Measurements from ENCODE around the gene ITGA2B. TPM values are rescaled to one million over a fixed set of nuclear protein-coding genes. Genes with fewer than 3 reads are reported as not detected.

ITGA2B gene
- total RNA-seq, 4 donors from 2014 or later: 1.5 to 3.0 (median 2.8) TPM

GRCh38 chr17:44351961-44352827 lies 37.3 kb downstream of the ITGA2B start:
- Histone ChIP-seq H3K36me3 (peaks cover 0 to 53% (median 4%) of the 10 kb centered on the region in 3 donors), H3K4me1 (peaks cover 0 to 4% (median 2%) of the 10 kb centered on the region in 4 donors), H3K27ac (no peak overlapping the region), H3K9me3 (no peaks in the 10 kb centered on the region), H3K4me3 (no peak overlapping the region), H3K27me3 (no peaks in the 10 kb centered on the region)
- WGBS, 2 donors: 80 to 82% methylated on average over 19 to 32 of the region's 36 CpGs
- TF ChIP-seq EP300 (IDR thresholded peaks at IDR 0.05) (no peak), POLR2A (IDR thresholded peaks at IDR 0.05) (no peak), CTCF (IDR thresholded peaks at IDR 0.05) (no peak)
- DNase-seq (ENCODE audit: low spot score in 2 of 2): no peak

GRCh38 chr17:44351464-44351863 lies 38.0 kb downstream of the ITGA2B start:
- TF ChIP-seq POLR2A (IDR thresholded peaks at IDR 0.05) (no peak), CTCF (IDR thresholded peaks at IDR 0.05) (no peak), EP300 (IDR thresholded peaks at IDR 0.05) (no peak)
- no peaks in the 10 kb centered on the region for H3K27me3 ChIP-seq
- no peak overlapping the region for H3K4me3 ChIP-seq
- peaks cover 0 to 9% (median 3%) of the 10 kb centered on the region in 4 donors for H3K4me1 ChIP-seq
- 91 to 92% methylated on average over 5 to 8 of the region's 8 CpGs for WGBS, 2 donors
- H3K36me3 ChIP-seq: peaks cover 0 to 53% (median 4%) of the 10 kb centered on the region in 3 donors
- no peak for DNase-seq (ENCODE audit: low spot score in 2 of 2)
- no peak overlapping the region for H3K27ac ChIP-seq
- no peaks in the 10 kb centered on the region for H3K9me3 ChIP-seq

GRCh38 chr17:44350733-44351226 lies 38.7 kb downstream of the ITGA2B start:
- Histone ChIP-seq H3K27ac (no peak overlapping the region), H3K36me3 (peaks cover 0 to 53% (median 4%) of the 10 kb centered on the region in 3 donors), H3K9me3 (no peaks in the 10 kb centered on the region), H3K27me3 (no peaks in the 10 kb centered on the region), H3K4me1 (peaks cover 0 to 16% (median 3%) of the 10 kb centered on the region in 4 donors), H3K4me3 (no peak overlapping the region)
- TF ChIP-seq CTCF (IDR thresholded peaks at IDR 0.05) (peak; percentile 66 to 76 (median 67)), EP300 (IDR thresholded peaks at IDR 0.05) (no peak)
- WGBS, 2 donors: 66 to 78% methylated on average over 4 to 6 of the region's 6 CpGs
- peak in 1 of 2 donors; percentile 52 for DNase-seq (ENCODE audit: low spot score in 2 of 2)

GRCh38 chr17:44349553-44350070 lies 39.8 kb downstream of the ITGA2B start:
- Histone ChIP-seq H3K9me3 (no peaks in the 10 kb centered on the region), H3K27ac (no peak overlapping the region), H3K4me1 (peaks cover 0 to 19% (median 4%) of the 10 kb centered on the region in 4 donors), H3K27me3 (no peaks in the 10 kb centered on the region), H3K4me3 (no peak overlapping the region), H3K36me3 (peaks cover 0 to 53% (median 4%) of the 10 kb centered on the region in 3 donors)
- TF ChIP-seq EP300 (IDR thresholded peaks at IDR 0.05): no peak
- WGBS, 2 donors: 77 to 81% methylated on average over 7 to 9 of the region's 12 CpGs
- no peak for DNase-seq (ENCODE audit: low spot score in 2 of 2)

GRCh38 chr17:44348988-44349364 lies 40.5 kb downstream of the ITGA2B start:
- TF ChIP-seq EP300 (IDR thresholded peaks at IDR 0.05) (no peak), CTCF (IDR thresholded peaks at IDR 0.05) (no peak), POLR2A (IDR thresholded peaks at IDR 0.05) (no peak)
- Histone ChIP-seq H3K4me1 (peaks cover 0 to 25% (median 6%) of the 10 kb centered on the region in 4 donors), H3K4me3 (no peak overlapping the region), H3K27me3 (no peaks in the 10 kb centered on the region), H3K9me3 (no peaks in the 10 kb centered on the region), H3K27ac (no peak overlapping the region), H3K36me3 (peaks cover 0 to 53% (median 4%) of the 10 kb centered on the region in 3 donors)
- WGBS, 2 donors: 83 to 86% methylated on average over 2 to 5 of the region's 6 CpGs
- no peak for DNase-seq (ENCODE audit: low spot score in 2 of 2)

All from tibial nerve (tissue), 4 donors.